ENCODE results near the gene SH2D3A. TPM values are rescaled to one million over a fixed set of nuclear protein-coding genes. Genes with fewer than 3 reads are reported as not detected.

Gene SH2D3A
- total and polyA plus RNA-seq, 2 experiments from 2014 or later: 14.8 to 19.6 TPM

DNA sequence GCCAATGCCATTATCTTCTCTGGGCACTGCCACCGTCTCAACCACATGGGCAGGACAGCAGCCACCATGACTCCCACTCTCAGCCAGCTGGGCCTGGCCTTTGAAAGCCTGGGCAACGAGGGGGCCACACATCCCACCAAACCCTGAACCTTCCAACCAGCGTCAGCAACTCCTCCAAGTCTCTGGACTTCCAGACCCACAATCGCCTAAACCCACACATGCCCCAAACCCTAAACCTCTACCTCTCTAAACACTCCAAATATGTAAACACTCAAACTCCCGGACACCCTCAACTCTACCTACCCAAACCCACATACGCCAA lies 47.7 kb downstream of the SH2D3A start:
- H3K4me3 ChIP-seq: no peak overlapping the region
- DNase-seq (ENCODE audit: low spot score): no peak
- no peaks in the 10 kb centered on the region for H3K79me2 ChIP-seq
- no peaks in the 10 kb centered on the region for H3K9me3 ChIP-seq (ENCODE audit: low read depth)
- 84% methylated on average over 6 of the region's 6 CpGs for WGBS (ENCODE audit: low lambda C conversion rate, missing lambda C conversion rate)
- H3K4me2 ChIP-seq: peak overlapping the region; percentile 63
- TF ChIP-seq CTCF (IDR thresholded peaks at IDR 0.05; ENCODE audit: poor library complexity) (no peak), EZH2phosphoT487 (IDR thresholded peaks at IDR 0.05; ENCODE audit: low read depth, severe bottlenecking, unreplicated experiment) (no peak), EZH2 (IDR thresholded peaks at IDR 0.05; ENCODE audit: borderline replicate concordance) (no peak)
- H3K36me3 ChIP-seq (replicated peaks; ENCODE audit: insufficient read depth, low read depth): no peaks in the 10 kb centered on the region
- no peak overlapping the region for H3K27ac ChIP-seq
- H2AFZ ChIP-seq: no peak overlapping the region
- peaks cover 16% of the 10 kb centered on the region for H3K4me1 ChIP-seq (ENCODE audit: insufficient read depth)
- no peaks in the 10 kb centered on the region for H3K27me3 ChIP-seq
- H3K9me2 ChIP-seq (replicated peaks; ENCODE audit: insufficient read depth): no peaks in the 10 kb centered on the region
- no peaks in the 10 kb centered on the region for H4K20me1 ChIP-seq (ENCODE audit: insufficient read depth, poor library complexity, severe bottlenecking)

GRCh38 chr19:6718741-6719539 lies 48.3 kb downstream of the SH2D3A start:
- Histone ChIP-seq H3K27ac (no peak overlapping the region), H3K4me3 (no peak overlapping the region), H2AFZ (no peak overlapping the region), H3K79me2 (no peaks in the 10 kb centered on the region), H3K4me2 (peak overlapping the region; percentile 63), H3K9me2 (replicated peaks; ENCODE audit: insufficient read depth) (no peaks in the 10 kb centered on the region), H3K4me1 (ENCODE audit: insufficient read depth) (peaks cover 16% of the 10 kb centered on the region), H3K36me3 (replicated peaks; ENCODE audit: insufficient read depth, low read depth) (no peaks in the 10 kb centered on the region), H4K20me1 (ENCODE audit: insufficient read depth, poor library complexity, severe bottlenecking) (no peaks in the 10 kb centered on the region), H3K27me3 (no peaks in the 10 kb centered on the region), H3K9me3 (ENCODE audit: low read depth) (no peaks in the 10 kb centered on the region)
- TF ChIP-seq EZH2phosphoT487 (IDR thresholded peaks at IDR 0.05; ENCODE audit: low read depth, severe bottlenecking, unreplicated experiment): no peak
- TF ChIP-seq EZH2 (IDR thresholded peaks at IDR 0.05; ENCODE audit: borderline replicate concordance): no peak
- TF ChIP-seq CTCF (IDR thresholded peaks at IDR 0.05; ENCODE audit: poor library complexity): no peak
- peak; percentile 67 for DNase-seq (ENCODE audit: low spot score)
- WGBS (ENCODE audit: low lambda C conversion rate, missing lambda C conversion rate): 93% methylated on average over 15 of the region's 21 CpGs

- Histone ChIP-seq H3K4me1 (ENCODE audit: insufficient read depth) (peaks cover 13% of the 10 kb centered on the region), H3K79me2 (no peaks in the 10 kb centered on the region), H4K20me1 (ENCODE audit: insufficient read depth, poor library complexity, severe bottlenecking) (no peaks in the 10 kb centered on the region), H3K27me3 (no peaks in the 10 kb centered on the region), H3K4me3 (no peak overlapping the region), H3K27ac (no peak overlapping the region), H3K4me2 (no peak overlapping the region), H3K9me2 (replicated peaks; ENCODE audit: insufficient read depth) (no peaks in the 10 kb centered on the region), H3K36me3 (replicated peaks; ENCODE audit: insufficient read depth, low read depth) (no peaks in the 10 kb centered on the region), H3K9me3 (ENCODE audit: low read depth) (no peaks in the 10 kb centered on the region), H2AFZ (no peak overlapping the region)
- no peak for DNase-seq (ENCODE audit: low spot score)
- TF ChIP-seq EZH2phosphoT487 (IDR thresholded peaks at IDR 0.05; ENCODE audit: low read depth, severe bottlenecking, unreplicated experiment) (no peak), CTCF (IDR thresholded peaks at IDR 0.05; ENCODE audit: poor library complexity) (no peak), EZH2 (IDR thresholded peaks at IDR 0.05; ENCODE audit: borderline replicate concordance) (no peak)
- 83% methylated on average over 14 of the region's 23 CpGs for WGBS (ENCODE audit: low lambda C conversion rate, missing lambda C conversion rate)
Measured at GRCh38 chr19:6718111-6718740, 49.0 kb downstream of the SH2D3A start.

Measured in hepatocyte (in vitro differentiated cells).